Mucosa of stomach (tissue), 1 donor: Measurements from ENCODE around the gene ATP13A2.
"Not testable (repeated sequence)": the region's sequence is repeated elsewhere in the genome, so short reads cannot be mapped to it uniquely, and the experiment has no call there.

Experiments used
- H3K27me3 ChIP-seq: one replicate; pipeline ENCODE4 v1.7.0; 2013; ENCODE audit warnings: mild to moderate bottlenecking, low read length; ENCODE audit not compliant: control insufficient read depth, insufficient read depth
- H3K36me3 ChIP-seq: one replicate; pipeline ENCODE4 v1.7.0; 2013; ENCODE audit warnings: low read length; ENCODE audit not compliant: control insufficient read depth, insufficient read depth
- H3K4me1 ChIP-seq: one replicate; pipeline ENCODE4 v1.7.0; 2013; ENCODE audit warnings: mild to moderate bottlenecking, low read length; ENCODE audit not compliant: control insufficient read depth, insufficient read depth
- H3K4me3 ChIP-seq: one replicate; pipeline ENCODE4 v1.7.0; 2013; ENCODE audit warnings: low read length
- H3K9ac ChIP-seq: one replicate; pipeline ENCODE4 v1.7.0; 2013; ENCODE audit warnings: mild to moderate bottlenecking, low read length, moderate library complexity
- H3K9me3 ChIP-seq: one replicate; pipeline ENCODE4 v1.7.0; 2013; ENCODE audit warnings: mild to moderate bottlenecking, low read length, moderate library complexity; ENCODE audit not compliant: control insufficient read depth
- donor health status: Pancreatic carcinoma.

Gene ATP13A2

GRCh38 chr1:16960560-16961296 is 51.0 kb downstream of the ATP13A2 start:
- Histone ChIP-seq H3K4me1 (peaks cover 9% of the 10 kb centered on the region), H3K9me3 (no peaks in the 10 kb centered on the region), H3K36me3 (no peaks in the 10 kb centered on the region), H3K4me3 (no peak overlapping the region), H3K9ac (peak overlapping the region; percentile 59), H3K27me3 (no peaks in the 10 kb centered on the region)

- Histone ChIP-seq H3K9me3 (no peaks in the 10 kb centered on the region), H3K36me3 (no peaks in the 10 kb centered on the region), H3K4me3 (no peak overlapping the region), H3K4me1 (peaks cover 9% of the 10 kb centered on the region), H3K27me3 (no peaks in the 10 kb centered on the region), H3K9ac (no peak overlapping the region)
These were observed 53.3 kb downstream of the ATP13A2 start for GRCh38 chr1:16958475-16958874.

DNA sequence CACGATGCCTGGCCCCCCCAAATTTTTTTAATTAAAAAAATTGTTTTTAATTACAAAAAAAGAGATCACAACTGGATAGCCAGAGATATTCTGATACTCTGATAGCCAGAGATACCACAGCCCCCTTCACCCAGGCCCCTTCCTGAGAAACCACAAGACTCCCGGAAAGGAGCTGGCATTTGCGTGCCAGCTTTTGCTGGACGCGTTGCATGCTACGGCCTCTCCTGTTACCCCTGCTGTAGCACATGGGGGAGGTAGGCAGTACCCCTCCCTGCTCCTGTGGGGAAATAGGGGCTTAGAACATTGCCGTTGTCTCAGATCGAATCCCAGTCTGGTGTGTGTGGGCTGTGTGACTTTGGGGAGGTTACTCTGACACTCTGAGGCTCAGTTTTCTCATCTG is 54.0 kb downstream of the ATP13A2 start:
- no peaks in the 10 kb centered on the region for H3K27me3 ChIP-seq
- no peaks in the 10 kb centered on the region for H3K36me3 ChIP-seq
- no peak overlapping the region for H3K9ac ChIP-seq
- H3K4me3 ChIP-seq = no peak overlapping the region
- no peaks in the 10 kb centered on the region for H3K9me3 ChIP-seq
- peaks cover 9% of the 10 kb centered on the region for H3K4me1 ChIP-seq

GRCh38 chr1:16956775-16957174 is 55.0 kb downstream of the ATP13A2 start:
- Histone ChIP-seq H3K36me3 (no peaks in the 10 kb centered on the region), H3K27me3 (no peaks in the 10 kb centered on the region), H3K4me3 (no peak overlapping the region), H3K9ac (no peak overlapping the region), H3K9me3 (no peaks in the 10 kb centered on the region), H3K4me1 (peaks cover 9% of the 10 kb centered on the region)

- H3K27me3 ChIP-seq = no peaks in the 10 kb centered on the region
- H3K4me3 ChIP-seq = no peak overlapping the region
- no peaks in the 10 kb centered on the region for H3K9me3 ChIP-seq
- no peak overlapping the region for H3K9ac ChIP-seq
- no peaks in the 10 kb centered on the region for H3K36me3 ChIP-seq
- peaks cover 1% of the 10 kb centered on the region for H3K4me1 ChIP-seq
These were observed 56.5 kb downstream of the ATP13A2 start for GRCh38 chr1:16955186-16955585.

DNA sequence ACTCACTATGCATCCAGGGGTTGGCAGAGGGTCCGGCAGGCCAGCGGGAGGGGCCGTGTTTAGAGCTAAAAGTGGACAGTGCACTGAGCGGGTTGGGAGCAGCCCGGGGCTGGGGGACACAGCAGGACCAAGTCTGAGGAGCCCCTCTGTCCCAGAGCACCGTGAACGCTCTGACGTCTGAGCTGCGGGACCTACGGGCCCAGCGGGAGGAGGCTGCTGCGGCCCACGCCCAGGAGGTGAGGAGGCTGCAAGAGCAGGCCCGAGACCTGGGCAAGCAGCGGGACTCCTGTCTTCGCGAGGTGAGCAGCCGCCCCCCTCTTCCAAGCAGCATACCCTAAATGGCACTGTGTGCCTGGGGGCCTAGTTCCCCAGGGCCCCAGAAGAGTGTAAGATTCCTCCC is 57.1 kb downstream of the ATP13A2 start:
- no peak overlapping the region for H3K4me3 ChIP-seq
- no peaks in the 10 kb centered on the region for H3K4me1 ChIP-seq
- no peaks in the 10 kb centered on the region for H3K9me3 ChIP-seq
- no peaks in the 10 kb centered on the region for H3K27me3 ChIP-seq
- H3K9ac ChIP-seq = no peak overlapping the region
- H3K36me3 ChIP-seq = no peaks in the 10 kb centered on the region

- not testable (repeated sequence) for H3K36me3 ChIP-seq, H3K4me3 ChIP-seq, H3K9me3 ChIP-seq, H3K27me3 ChIP-seq, H3K9ac ChIP-seq
- H3K4me1 ChIP-seq = peaks cover 11% of the 10 kb centered on the region
These were observed 59.4 kb downstream of the ATP13A2 start for GRCh38 chr1:16952376-16952775.

GRCh38 chr1:16949026-16949425 is 62.7 kb downstream of the ATP13A2 start:
- H3K36me3 ChIP-seq, H3K9ac ChIP-seq, H3K4me3 ChIP-seq, H3K27me3 ChIP-seq, H3K9me3 ChIP-seq: not testable (repeated sequence)
- peaks cover 11% of the 10 kb centered on the region for H3K4me1 ChIP-seq

DNA sequence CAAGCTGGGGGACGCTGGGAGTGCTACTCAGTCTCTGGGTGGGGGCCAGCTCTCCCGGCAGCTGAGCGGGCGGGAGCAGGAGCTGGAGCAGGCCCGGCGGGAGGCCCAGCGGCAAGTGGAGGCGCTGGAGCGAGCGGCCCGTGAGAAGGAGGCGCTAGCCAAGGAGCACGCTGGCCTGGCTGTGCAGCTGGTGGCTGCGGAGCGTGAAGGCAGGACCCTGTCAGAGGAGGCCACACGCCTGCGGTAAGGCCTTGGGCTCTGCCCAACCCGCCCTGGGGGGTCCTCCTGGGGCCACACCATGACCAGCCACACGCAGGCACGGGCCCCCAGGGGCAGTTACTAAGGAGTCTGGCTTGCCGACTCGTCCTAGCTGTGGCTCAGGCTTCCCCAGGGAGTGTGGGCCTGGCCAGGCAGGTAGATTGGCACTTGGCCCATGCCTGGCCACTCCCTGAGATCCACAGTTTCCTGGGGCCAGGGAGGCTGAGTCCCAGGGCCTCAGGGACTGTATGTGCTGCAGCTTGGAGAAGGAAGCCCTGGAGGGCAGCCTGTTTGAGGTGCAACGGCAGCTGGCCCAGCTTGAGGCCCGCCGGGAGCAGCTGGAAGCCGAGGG is 63.3 kb downstream of the ATP13A2 start:
- H3K9me3 ChIP-seq = not testable (repeated sequence)
- peaks cover 11% of the 10 kb centered on the region for H3K4me1 ChIP-seq

DNA sequence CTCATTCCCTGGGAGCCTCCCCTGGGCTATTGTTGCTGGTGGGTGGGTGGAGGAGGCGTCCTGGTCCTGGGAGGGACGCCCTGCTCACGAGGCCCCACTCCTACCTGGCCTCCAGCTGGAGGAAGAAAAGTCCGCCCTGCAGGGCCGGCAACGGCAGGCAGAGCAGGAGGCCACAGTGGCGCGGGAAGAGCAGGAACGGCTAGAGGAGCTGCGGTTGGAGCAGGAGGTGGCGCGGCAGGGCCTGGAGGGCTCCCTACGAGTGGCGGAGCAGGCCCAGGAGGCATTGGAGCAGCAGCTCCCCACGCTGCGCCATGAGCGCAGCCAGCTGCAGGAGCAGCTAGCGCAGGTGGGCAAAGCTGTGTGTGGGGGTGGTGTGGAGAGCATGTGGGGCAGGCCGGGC is 65.1 kb downstream of the ATP13A2 start:
- Histone ChIP-seq H3K4me3 (no peak overlapping the region), H3K36me3 (no peaks in the 10 kb centered on the region), H3K9ac (no peak overlapping the region), H3K27me3 (no peaks in the 10 kb centered on the region), H3K9me3 (no peaks in the 10 kb centered on the region), H3K4me1 (peaks cover 11% of the 10 kb centered on the region)

More for the DNA sequence above, 63.3 kb downstream of the ATP13A2 start:
- not testable (repeated sequence) for H3K36me3 ChIP-seq, H3K27me3 ChIP-seq, H3K4me3 ChIP-seq
- H3K9ac ChIP-seq = peak overlapping the region; percentile 62

DNA sequence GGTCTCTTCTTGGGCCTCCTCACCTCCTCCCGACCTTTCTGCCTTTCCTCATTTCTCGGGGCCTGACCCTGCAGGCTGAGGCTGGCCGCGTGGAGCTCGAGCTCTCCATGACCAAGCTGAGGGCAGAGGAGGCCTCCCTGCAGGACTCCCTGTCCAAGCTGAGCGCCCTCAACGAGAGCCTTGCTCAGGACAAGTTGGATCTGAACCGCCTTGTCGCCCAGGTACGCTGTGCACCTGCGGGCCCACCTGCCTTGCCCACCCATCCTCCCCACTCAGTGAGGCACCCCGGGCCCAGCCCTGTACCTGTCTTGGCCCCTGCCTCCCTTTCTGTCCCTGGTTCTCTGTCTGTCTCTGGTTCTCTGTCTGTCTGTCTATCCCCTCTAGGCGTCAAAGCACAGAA is 65.5 kb downstream of the ATP13A2 start:
- H3K4me1 ChIP-seq = peaks cover 11% of the 10 kb centered on the region
- H3K4me3 ChIP-seq, H3K9me3 ChIP-seq, H3K36me3 ChIP-seq, H3K9ac ChIP-seq, H3K27me3 ChIP-seq: not testable (repeated sequence)

DNA sequence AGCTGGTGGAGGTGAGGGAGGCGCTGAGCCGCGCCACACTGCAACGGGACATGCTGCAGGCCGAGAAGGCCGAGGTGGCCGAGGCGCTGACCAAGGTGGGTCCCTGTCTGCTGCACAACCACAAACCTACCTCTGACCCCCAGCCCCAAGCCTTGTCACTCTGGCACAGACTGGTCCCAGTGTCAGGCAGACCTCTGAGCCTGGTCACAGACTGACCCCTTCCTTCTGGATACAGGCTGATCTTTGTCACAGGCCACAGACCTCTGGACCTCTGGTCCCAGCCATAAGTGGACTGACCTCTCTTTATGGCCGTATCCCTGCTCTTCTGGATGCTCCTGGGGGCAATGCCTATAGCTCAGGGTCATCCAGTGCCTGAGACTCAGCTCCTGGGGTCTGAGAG is 66.2 kb downstream of the ATP13A2 start:
- peaks cover 11% of the 10 kb centered on the region for H3K4me1 ChIP-seq
- H3K36me3 ChIP-seq, H3K9ac ChIP-seq, H3K27me3 ChIP-seq, H3K9me3 ChIP-seq, H3K4me3 ChIP-seq: not testable (repeated sequence)
